Progenitor cell of endocrine pancreas (in vitro differentiated cells): Measurements from ENCODE around the gene TMEM229B. TPM values are rescaled to one million over a fixed set of nuclear protein-coding genes. Genes with fewer than 3 reads are reported as not detected.

Experiments used
- DNase-seq: peaks from one replicate; pipeline ENCODE4 v3.0.0; 2021; ENCODE audit warnings: low spot score; ENCODE audit not compliant: unreplicated experiment
- H3K27ac Mint-ChIP-seq: 2 replicates; pipeline ENCODE4 v1.8.0; 2021; ENCODE audit warnings: mild to moderate bottlenecking, moderate library complexity, mixed read lengths
- H3K27me3 Mint-ChIP-seq: 2 replicates; pipeline ENCODE4 v1.8.0; 2021; ENCODE audit warnings: mixed read lengths
- H3K36me3 Mint-ChIP-seq: 2 replicates; pipeline ENCODE4 v1.8.0; 2022; ENCODE audit warnings: mixed read lengths; ENCODE audit not compliant: insufficient read depth
- H3K4me1 Mint-ChIP-seq: 2 replicates; pipeline ENCODE4 v1.8.0; 2021; ENCODE audit warnings: low read depth, mixed read lengths
- H3K4me3 Mint-ChIP-seq: 2 replicates; pipeline ENCODE4 v1.8.0; 2021; ENCODE audit warnings: low read depth, mild to moderate bottlenecking, moderate library complexity, mixed read lengths
- H3K9me3 Mint-ChIP-seq: 2 replicates; pipeline ENCODE4 v1.8.0; 2021; ENCODE audit warnings: low read depth, mixed read lengths
- total RNA-seq: library from RNA; stranded (reverse); gene quantifications from 2 replicates; pipeline ENCODE4 v1.2.1, GENCODE V29; 2021
- TF ChIP-seq, protein P1 (sequence below): fragments of 200-600 bp; sonication (generic); IDR thresholded peaks from one replicate; pipeline ENCODE4 v1.5.0; 2021; ENCODE audit warnings: antibody characterized with exemption, mild to moderate bottlenecking; ENCODE audit not compliant: unreplicated experiment

TMEM229B gene
- total RNA-seq, 1 donor from 2014 or later, result 1.7 TPM

DNA sequence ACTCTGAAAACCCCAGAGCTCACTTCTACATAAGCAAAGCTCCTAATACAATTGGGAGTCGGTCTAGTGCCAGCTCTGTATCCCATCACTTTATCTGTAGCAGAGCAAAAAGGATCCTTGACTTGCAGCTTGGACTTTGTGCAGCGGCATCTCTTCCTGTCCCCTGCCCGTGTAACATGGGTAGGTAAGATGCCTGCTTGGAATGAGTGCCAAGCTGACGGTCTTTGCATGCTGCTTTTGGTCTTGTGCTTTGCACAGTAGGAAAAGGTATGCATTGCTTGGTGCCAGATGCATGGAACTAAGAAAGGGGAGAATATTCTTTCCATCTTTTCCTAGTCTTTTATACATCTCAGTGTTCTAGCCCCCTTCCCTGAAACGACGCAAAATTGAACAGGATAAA lies 37.7 kb upstream of the TMEM229B start:
- H3K4me3 Mint-ChIP-seq, result no peak overlapping the region
- no peaks in the 10 kb centered on the region for H3K36me3 Mint-ChIP-seq
- H3K27ac Mint-ChIP-seq, result no peak overlapping the region
- no peaks in the 10 kb centered on the region for H3K9me3 Mint-ChIP-seq
- peaks cover 9% of the 10 kb centered on the region for H3K27me3 Mint-ChIP-seq
- TF ChIP-seq, protein P1, sequence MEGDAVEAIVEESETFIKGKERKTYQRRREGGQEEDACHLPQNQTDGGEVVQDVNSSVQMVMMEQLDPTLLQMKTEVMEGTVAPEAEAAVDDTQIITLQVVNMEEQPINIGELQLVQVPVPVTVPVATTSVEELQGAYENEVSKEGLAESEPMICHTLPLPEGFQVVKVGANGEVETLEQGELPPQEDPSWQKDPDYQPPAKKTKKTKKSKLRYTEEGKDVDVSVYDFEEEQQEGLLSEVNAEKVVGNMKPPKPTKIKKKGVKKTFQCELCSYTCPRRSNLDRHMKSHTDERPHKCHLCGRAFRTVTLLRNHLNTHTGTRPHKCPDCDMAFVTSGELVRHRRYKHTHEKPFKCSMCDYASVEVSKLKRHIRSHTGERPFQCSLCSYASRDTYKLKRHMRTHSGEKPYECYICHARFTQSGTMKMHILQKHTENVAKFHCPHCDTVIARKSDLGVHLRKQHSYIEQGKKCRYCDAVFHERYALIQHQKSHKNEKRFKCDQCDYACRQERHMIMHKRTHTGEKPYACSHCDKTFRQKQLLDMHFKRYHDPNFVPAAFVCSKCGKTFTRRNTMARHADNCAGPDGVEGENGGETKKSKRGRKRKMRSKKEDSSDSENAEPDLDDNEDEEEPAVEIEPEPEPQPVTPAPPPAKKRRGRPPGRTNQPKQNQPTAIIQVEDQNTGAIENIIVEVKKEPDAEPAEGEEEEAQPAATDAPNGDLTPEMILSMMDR, result no peak
- no peak for DNase-seq
- H3K4me1 Mint-ChIP-seq, result peaks cover 2% of the 10 kb centered on the region

DNA sequence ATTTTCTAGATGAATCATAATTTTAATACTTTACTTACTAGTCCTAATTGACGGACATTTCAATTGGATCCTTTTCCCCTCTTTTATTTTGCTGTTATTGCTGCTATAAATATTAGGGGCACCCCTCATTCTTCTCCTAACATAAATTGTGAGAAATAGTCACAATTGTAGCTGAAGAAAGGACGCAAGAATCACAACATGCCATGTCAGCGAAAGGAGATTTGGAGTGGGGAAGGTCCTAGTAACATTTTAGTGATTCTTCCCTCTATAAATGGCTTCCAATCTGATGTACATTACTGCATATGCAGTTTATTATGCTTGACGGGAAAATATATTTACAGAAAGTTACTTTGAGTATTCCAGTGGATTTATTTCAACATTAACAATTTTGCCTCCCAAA lies 36.9 kb upstream of the TMEM229B start:
- no peaks in the 10 kb centered on the region for H3K9me3 Mint-ChIP-seq
- TF ChIP-seq, protein P1, result no peak

DNA sequence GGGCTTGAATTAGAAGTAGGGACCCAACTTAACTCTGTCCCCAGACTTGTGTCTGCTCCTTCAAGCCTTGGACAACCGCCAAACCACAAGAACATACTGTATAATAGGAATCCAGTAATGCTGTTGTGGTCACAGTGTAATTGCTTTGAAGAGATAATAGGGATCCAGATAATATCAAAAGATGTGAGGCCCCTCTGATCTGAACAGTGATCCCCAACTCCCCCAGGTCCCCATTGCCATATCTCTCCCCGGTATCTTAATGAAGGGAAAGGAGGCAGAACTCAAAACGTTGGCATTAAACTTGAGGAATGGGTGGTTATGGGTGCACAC lies 36.1 kb upstream of the TMEM229B start:
- H3K9me3 Mint-ChIP-seq, result no peaks in the 10 kb centered on the region
- H3K36me3 Mint-ChIP-seq, result no peaks in the 10 kb centered on the region
- H3K27me3 Mint-ChIP-seq, result peaks cover 19% of the 10 kb centered on the region
- peaks cover 2% of the 10 kb centered on the region for H3K4me1 Mint-ChIP-seq
- TF ChIP-seq, protein P1, result no peak
- DNase-seq, result no peak
- no peak overlapping the region for H3K27ac Mint-ChIP-seq
- no peak overlapping the region for H3K4me3 Mint-ChIP-seq

More for the DNA sequence above, 36.9 kb upstream of the TMEM229B start:
- DNase-seq, result no peak
- peaks cover 13% of the 10 kb centered on the region for H3K27me3 Mint-ChIP-seq
- H3K4me1 Mint-ChIP-seq, result peaks cover 2% of the 10 kb centered on the region
- no peak overlapping the region for H3K4me3 Mint-ChIP-seq
- no peaks in the 10 kb centered on the region for H3K36me3 Mint-ChIP-seq
- H3K27ac Mint-ChIP-seq, result no peak overlapping the region

DNA sequence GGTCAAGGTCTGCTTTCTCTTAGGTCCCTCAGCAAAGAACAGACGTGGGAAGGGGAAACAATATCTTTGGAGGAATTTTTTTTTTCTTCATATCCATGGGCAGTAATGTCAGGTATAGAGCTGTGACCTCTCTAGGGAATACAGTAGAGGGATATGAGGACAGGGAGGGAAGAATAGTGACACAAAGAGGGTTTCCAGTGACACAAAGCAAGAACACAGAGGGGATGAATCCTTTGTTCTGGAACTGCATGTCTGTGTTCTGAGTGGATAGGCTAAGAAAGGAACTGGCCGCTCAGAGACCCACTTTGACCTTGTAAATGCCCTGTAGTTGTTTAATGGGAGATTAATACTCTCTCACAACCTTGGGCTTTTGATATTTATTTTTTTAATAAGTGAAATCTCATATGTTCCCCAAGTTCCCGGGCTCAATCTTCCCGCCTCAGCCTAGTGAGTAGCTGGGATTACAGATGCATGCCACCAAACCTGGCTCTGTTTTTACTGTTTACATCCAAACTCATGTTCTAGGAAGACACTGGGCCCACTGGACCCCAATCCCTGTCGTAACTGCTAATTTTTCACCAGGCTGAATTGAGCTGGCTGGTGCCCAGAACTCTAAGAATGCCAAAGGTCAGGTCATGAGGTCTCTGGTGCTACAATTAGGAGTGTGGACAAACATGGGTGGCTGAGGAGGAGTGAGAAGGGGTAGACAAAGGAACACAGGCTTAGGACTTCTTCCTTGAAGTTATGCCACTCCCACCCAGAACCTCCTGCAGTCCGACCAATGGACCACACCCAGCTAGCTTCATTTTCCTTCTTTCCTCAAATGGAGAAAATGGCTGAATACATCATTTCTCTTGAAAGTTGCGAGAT lies 35.5 kb upstream of the TMEM229B start:
- Mint-ChIP-seq H3K4me3 (no peak overlapping the region), H3K27ac (no peak overlapping the region), H3K4me1 (peaks cover 2% of the 10 kb centered on the region), H3K27me3 (peaks cover 24% of the 10 kb centered on the region), H3K36me3 (no peaks in the 10 kb centered on the region), H3K9me3 (no peaks in the 10 kb centered on the region)
- no peak for DNase-seq
- TF ChIP-seq, protein P1, result no peak

DNA sequence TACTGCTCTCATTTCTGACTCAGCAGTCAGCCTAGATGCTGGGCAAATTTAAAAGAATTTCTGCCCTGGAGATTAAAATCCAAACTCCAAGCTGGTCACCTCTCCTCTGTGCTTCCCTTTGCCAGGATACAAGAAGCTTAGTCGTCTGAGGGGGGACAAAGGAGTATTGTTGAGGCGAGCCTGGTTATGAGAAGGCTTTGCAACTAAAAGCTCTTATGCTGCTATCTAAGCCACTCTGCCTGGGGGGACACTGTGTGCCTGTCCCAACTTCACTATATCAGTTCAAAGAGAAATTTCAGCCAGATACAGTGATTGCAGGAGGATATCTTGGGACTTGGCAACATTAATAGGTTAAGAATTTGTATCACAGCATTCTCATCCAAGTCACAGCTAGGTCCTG lies 33.7 kb upstream of the TMEM229B start:
- no peak overlapping the region for H3K4me3 Mint-ChIP-seq
- DNase-seq, result no peak
- no peaks in the 10 kb centered on the region for H3K36me3 Mint-ChIP-seq
- TF ChIP-seq, protein P1, result no peak
- H3K9me3 Mint-ChIP-seq, result no peaks in the 10 kb centered on the region
- peaks cover 2% of the 10 kb centered on the region for H3K4me1 Mint-ChIP-seq
- peaks cover 39% of the 10 kb centered on the region for H3K27me3 Mint-ChIP-seq
- H3K27ac Mint-ChIP-seq, result peak overlapping the region; percentile 63
